CD4-positive, alpha-beta T cell treated with Interleukin-4 for 1 hour (primary cell): Measurements from ENCODE around the gene VPS72.

Experiments used
- DNase-seq, 2 donors: peaks; one replicate each; pipeline ENCODE4 v3.0.0-alpha.2; 2020 to 2022

Gene VPS72

DNA sequence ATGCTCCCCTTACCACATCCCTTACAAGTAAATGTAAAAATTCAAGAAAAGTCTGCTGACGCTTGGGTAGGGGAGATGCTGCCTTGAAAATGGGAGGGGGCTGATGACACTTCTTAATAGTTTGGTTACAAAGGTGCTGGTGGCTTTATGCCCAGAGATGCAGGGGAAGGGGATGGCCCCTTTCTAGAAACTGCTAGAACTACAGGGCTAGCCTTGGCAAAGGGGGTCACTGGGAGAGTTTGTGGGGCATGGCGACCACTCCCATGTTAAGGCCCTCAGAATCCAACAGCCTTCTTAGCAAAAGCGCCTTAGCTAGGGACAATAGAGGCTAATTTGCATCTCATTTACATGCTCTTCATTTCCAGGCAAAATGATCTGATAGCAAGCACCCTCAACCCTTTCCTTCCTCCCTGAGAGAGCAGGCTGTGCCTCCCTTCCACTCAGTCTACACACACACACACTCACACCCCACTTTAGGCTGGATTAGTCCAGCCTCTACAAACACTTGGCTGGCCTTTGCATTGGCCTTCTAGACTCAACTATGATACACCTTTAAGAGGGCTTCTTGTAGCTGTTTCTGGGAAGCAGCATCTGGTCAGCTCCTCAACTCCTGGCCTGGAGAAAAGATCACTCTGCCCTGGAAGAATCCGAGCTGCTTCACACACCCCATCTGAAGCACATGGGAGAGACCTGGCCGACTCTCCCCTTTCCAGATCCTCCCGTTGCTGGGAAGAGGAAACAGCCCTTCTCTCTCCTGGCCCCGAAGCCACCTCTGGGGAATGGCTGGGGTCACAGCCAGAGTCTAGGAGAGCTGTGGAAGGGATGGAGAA, 45.3 kb downstream of the VPS72 start:
- no peak for DNase-seq

DNA sequence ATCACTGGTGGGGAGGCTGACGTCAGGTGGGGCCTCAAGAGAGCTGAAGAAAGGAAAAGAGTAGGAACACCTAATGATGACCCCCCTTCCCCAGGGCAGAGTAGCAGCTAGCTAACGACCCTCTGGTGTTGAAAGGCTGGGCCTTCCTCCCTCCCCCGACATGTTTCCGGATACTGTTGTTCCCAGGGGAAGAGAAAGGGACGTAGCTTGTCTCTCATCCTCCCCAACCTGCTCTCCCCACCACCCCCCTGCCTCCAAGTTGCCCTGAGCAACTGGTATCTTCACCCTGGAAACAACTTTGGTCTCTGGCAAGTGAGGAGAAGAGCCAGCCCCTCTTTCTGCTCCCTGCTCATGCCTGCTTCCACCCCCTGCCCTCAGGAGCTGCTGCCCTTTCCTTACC, 46.0 kb downstream of the VPS72 start:
- DNase-seq: no peak

DNA sequence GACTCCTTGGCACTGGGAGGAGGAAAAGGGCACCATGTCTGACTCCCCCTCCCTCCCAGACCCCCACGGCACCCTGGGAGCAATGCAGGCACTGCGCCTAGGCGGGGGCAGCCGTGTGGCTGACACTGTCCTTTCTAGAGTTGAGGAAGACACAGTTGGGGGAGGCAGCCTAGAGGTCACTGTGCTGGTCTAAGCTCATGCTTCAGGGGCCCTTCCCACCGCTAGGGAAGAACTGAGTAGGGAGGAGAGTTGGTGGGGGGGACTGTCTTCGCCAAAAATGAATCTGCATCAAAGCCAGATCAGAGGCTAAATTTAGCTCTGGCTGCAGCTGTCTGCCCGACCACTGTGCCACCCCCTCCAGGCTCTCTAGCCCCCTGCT, 47.0 kb downstream of the VPS72 start:
- DNase-seq: no peak

DNA sequence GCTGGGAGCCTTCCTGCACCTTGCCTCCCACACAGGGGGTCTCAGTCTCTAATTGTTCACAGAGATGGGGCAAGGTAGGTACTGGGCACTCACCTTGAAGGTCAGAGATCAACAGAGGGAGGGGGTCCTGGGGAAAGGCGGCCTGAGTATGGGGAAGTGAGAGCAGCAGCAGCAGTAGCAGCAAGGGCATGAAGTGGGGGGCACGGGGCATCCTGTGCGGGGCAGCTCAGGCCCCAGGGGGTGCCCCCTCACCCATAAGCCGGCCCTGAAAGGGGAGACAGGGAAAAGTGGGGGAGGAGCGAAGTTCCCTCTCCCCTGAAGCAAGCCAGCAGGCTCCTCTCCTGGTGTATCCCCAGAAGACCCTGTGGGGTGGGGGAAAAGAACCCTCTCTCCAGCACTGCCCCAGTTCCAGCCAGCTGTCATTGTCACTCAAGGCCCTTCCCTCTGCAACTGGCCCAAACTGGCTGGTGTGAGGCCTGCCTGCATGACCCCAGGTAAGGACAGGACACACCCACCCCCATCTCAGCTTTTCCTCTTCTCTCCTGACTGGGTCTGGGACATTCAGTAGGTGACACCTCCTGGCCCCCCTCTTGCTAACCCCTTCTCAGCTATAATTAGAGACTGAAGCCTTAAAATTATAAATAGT, 47.5 kb downstream of the VPS72 start:
- no peak for DNase-seq

GRCh38 chr1:151137789-151138188, 52.2 kb downstream of the VPS72 start:
- DNase-seq: no peak

- DNase-seq: no peak
These were observed 54.3 kb downstream of the VPS72 start for GRCh38 chr1:151135433-151136385.

- no peak for DNase-seq
These were observed 55.0 kb downstream of the VPS72 start for GRCh38 chr1:151134991-151135390.

GRCh38 chr1:151134396-151134795, 55.6 kb downstream of the VPS72 start:
- no peak for DNase-seq

DNA sequence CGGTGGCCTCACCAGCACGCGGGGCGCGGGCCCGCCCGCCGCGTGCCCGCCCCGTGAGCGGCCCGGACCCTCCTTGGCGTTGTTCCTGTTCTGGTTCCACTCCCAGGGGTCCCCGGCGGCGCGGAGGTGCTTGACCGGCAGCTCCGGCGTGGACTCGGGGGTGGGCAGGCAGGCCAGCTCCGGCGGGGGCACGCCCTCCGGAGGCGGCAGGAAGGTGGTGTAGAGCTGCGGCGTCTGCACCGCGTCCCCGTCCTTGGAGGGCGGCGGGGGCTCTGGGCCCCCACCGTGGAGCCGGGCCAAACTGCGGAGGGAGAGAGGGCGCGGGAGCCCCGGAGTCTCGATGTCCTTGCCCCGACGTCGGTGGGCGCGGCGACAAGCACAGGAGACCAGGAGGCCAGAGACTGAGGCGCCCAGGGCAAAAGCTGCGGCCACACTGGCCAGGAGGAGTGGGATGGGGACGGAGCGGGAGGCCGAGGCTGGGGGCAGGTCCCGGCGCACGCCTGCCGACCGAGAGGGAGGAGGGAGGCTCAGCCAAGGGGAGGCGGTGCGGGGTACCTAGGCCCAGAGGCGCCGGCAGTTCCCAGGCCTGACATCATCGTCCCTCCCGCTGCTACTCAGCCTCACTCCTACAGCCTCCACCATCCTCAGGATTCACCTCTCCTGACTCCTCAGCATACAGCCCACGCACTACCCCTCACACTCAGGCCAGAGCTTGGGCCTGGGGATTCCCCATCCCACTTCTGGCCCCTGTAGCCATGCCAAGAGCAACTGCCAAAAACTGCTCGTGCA, 56.8 kb downstream of the VPS72 start:
- DNase-seq: no peak

- no peak for DNase-seq
These were observed 57.5 kb downstream of the VPS72 start for GRCh38 chr1:151132335-151133017.

DNA sequence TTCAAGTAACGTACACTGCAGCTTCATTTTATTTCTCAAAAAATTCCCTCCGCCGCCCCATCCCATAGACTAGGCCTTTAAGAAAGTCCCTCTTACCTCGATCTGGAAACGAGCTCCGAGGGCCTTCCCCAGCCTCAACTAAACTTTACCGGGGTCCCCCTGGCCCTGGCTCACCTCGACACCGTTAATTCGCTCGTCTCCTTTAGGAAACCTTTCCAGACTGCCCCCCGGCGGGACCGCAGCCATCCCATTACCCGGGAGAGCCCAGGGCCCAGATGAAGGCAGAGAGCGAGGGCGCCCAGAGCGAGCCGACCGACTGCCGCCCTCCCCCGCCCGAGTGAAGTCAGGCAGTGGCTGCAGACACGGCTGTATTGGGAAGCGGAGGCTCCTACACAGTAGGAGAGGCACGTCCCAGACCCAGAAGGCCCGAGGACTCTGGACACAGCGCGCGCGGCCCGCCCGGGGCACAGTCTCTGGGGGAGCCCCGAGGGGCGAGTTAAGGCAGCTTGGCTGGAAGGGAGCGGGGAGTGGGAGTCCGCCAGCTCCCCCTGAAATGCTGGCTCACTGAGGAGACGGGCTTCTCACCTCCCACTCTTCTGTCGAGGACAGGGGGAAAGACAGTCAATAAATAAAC, 58.2 kb downstream of the VPS72 start:
- DNase-seq: no peak

GRCh38 chr1:151130987-151131586, 58.9 kb downstream of the VPS72 start:
- DNase-seq: peak; percentile 78 to 89

- DNase-seq: no peak
These were observed 61.2 kb downstream of the VPS72 start for GRCh38 chr1:151128800-151129199.
